Lung (tissue), 12 donors: ENCODE data around the gene KRTAP12-4. TPM values are rescaled to one million over a fixed set of nuclear protein-coding genes. Genes with fewer than 3 reads are reported as not detected.
"Not testable (repeated sequence)": the region's sequence is repeated elsewhere in the genome, so short reads cannot be mapped to it uniquely, and the experiment has no call there.

Experiments used
- ATAC-seq: fragments of 200-7000 bp; cut with Tn5 transposase; one replicate; pipeline ENCODE4 v1.9.1; 2020; ENCODE audit warnings: moderate number of reproducible peaks; ENCODE audit not compliant: insufficient read depth, low FRiP score
- DNase-seq, 3 donors: peaks; one replicate each; pipeline ENCODE4 v3.0.0-alpha.2; 2013 to 2017
- H3K27ac ChIP-seq, 2 donors: one replicate each; pipeline ENCODE4 v1.5.1; 2013; ENCODE audit warnings: mild to moderate bottlenecking in 2 of 2, moderate library complexity in 2 of 2, control low read depth in 1 of 2, inconsistent platforms in 1 of 2, low read depth in 1 of 2, low read length in 1 of 2
- H3K27me3 ChIP-seq, 3 donors: one replicate each; pipeline ENCODE4 v1.5.1; 2013; ENCODE audit warnings: low read length in 2 of 3; ENCODE audit not compliant: control insufficient read depth in 3 of 3, insufficient read depth in 3 of 3
- H3K36me3 ChIP-seq, 4 donors: one replicate each; pipeline ENCODE4 v1.5.1; 2013; ENCODE audit warnings: low read length in 4 of 4, mild to moderate bottlenecking in 1 of 4, moderate library complexity in 1 of 4; ENCODE audit not compliant: control insufficient read depth in 4 of 4, insufficient read depth in 4 of 4
- H3K4me1 ChIP-seq, 5 donors: one replicate each; pipeline ENCODE4 v1.5.1; 2013; ENCODE audit warnings: low read length in 5 of 5, mild to moderate bottlenecking in 2 of 5, moderate library complexity in 1 of 5; ENCODE audit not compliant: control insufficient read depth in 5 of 5, insufficient read depth in 5 of 5
- H3K4me3 ChIP-seq: one replicate; pipeline ENCODE4 v1.5.1; 2013; ENCODE audit warnings: mild to moderate bottlenecking, control low read depth, moderate library complexity
- H3K9ac ChIP-seq, 2 donors: one replicate each; pipeline ENCODE4 v1.5.1; 2013; ENCODE audit warnings: low read length in 2 of 2, control low read depth in 1 of 2; ENCODE audit not compliant: insufficient read depth in 1 of 2
- H3K9me3 ChIP-seq, 4 donors: one replicate each; pipeline ENCODE4 v1.5.1; 2013; ENCODE audit warnings: low read length in 3 of 4, mild to moderate bottlenecking in 1 of 4, moderate library complexity in 1 of 4; ENCODE audit not compliant: control insufficient read depth in 4 of 4, insufficient read depth in 3 of 4
- WGBS, 2 donors: extraction: QIAGEN DNeasy Blood & Tissue Kit; methylation state at CpG; one replicate each; pipeline ENCODE4 v1.1.7; 2013; 5-methylcytosine and 5-hydroxymethylcytosine counted together
- polyA plus RNA-seq, 2 donors: library from polyadenylated mRNA; stranded (reverse); fragments of 200-250 nt; gene quantifications; one replicate each; pipeline ENCODE4 v1.2.1, GENCODE V29; 2013
- total RNA-seq, 2 donors: library from RNA; depleted of rRNA in 1 of 2; stranded (reverse); fragments of >200 nt in 1 of 2; gene quantifications; one replicate each; pipeline ENCODE4 v1.2.1, GENCODE V29; 2014 to 2021
- TF ChIP-seq, protein P1 (sequence below): IDR thresholded peaks from 2 replicates; pipeline ENCODE4 v1.5.1; 2012; ENCODE audit warnings: mild to moderate bottlenecking; ENCODE audit errors: control extremely low read depth, extremely low read depth
- donor health status: control.
- donor health status: control.
- donor health status: Bipolar disorder and iron deficiency.
- donor health status: healthy.
- donor health status: DM: yes; HTN: yes; CAD: no.

Gene KRTAP12-4
- total and polyA plus RNA-seq, 4 donors, result not detected

DNA sequence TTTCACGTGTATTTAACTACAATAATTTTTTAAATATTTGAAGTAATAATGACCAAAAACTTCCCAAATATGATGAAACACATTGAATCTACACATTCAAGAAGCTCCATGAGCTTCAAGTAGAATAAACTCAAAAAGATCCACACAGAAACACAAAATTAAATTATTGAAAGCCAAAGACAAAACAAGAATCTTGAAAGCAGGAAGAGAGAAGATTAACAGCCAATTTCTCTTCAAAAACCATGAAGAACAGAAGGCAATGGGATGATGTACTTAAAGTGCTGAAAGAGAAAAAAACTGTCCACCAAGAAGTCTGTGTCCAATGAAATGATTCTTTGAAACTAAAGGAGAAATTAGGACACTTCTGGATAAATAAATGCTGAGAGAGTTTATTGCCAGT, 22.4 kb downstream of the KRTAP12-4 start:
- 84 to 95% methylated on average over 1 of the region's 1 CpG for WGBS, 2 donors
- H3K4me3 ChIP-seq, result no peak overlapping the region
- no peak overlapping the region for H3K9ac ChIP-seq
- ATAC-seq, result no peak
- peaks cover 0 to 2% (median 0%) of the 10 kb centered on the region in 5 donors for H3K4me1 ChIP-seq
- H3K9me3 ChIP-seq, result peaks cover 0 to 9% (median 6%) of the 10 kb centered on the region in 4 donors
- H3K27me3 ChIP-seq, result peaks cover 0 to 3% (median 0%) of the 10 kb centered on the region in 3 donors
- H3K27ac ChIP-seq, result no peak overlapping the region
- DNase-seq, result no peak
- TF ChIP-seq, protein P1, sequence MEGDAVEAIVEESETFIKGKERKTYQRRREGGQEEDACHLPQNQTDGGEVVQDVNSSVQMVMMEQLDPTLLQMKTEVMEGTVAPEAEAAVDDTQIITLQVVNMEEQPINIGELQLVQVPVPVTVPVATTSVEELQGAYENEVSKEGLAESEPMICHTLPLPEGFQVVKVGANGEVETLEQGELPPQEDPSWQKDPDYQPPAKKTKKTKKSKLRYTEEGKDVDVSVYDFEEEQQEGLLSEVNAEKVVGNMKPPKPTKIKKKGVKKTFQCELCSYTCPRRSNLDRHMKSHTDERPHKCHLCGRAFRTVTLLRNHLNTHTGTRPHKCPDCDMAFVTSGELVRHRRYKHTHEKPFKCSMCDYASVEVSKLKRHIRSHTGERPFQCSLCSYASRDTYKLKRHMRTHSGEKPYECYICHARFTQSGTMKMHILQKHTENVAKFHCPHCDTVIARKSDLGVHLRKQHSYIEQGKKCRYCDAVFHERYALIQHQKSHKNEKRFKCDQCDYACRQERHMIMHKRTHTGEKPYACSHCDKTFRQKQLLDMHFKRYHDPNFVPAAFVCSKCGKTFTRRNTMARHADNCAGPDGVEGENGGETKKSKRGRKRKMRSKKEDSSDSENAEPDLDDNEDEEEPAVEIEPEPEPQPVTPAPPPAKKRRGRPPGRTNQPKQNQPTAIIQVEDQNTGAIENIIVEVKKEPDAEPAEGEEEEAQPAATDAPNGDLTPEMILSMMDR, result no peak
- H3K36me3 ChIP-seq, result no peaks in the 10 kb centered on the region

DNA sequence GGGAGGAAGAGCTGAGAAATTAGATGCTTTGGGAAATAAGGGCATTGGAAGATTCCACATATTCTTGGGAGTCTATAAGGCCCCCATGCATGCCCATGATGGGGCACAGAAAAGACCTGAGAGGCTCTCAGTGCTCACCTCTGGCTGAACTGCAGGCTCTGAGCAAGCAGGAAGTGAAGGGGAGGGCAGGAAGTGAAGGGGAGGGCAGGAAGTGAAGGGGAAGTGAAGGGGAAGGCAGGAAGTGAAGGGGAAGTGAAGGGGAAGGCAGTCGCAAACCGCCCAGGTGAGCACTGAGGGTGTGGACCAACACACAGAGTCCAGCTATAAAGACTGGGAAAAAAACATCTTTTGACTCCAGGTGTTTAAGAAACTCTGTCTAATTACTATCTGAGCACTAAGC, 24.0 kb downstream of the KRTAP12-4 start:
- Histone ChIP-seq H3K4me1 (peaks cover 0 to 2% (median 0%) of the 10 kb centered on the region in 5 donors), H3K9me3 (peaks cover 0 to 9% (median 6%) of the 10 kb centered on the region in 4 donors), H3K36me3 (no peaks in the 10 kb centered on the region), H3K4me3 (no peak overlapping the region), H3K27me3 (peaks cover 0 to 3% (median 0%) of the 10 kb centered on the region in 3 donors), H3K27ac (no peak overlapping the region), H3K9ac (no peak overlapping the region)
- no peak for DNase-seq
- no peak for ATAC-seq
- TF ChIP-seq, protein P1, result no peak
- WGBS, 2 donors, result 39 to 53% methylated on average over 2 of the region's 2 CpGs

DNA sequence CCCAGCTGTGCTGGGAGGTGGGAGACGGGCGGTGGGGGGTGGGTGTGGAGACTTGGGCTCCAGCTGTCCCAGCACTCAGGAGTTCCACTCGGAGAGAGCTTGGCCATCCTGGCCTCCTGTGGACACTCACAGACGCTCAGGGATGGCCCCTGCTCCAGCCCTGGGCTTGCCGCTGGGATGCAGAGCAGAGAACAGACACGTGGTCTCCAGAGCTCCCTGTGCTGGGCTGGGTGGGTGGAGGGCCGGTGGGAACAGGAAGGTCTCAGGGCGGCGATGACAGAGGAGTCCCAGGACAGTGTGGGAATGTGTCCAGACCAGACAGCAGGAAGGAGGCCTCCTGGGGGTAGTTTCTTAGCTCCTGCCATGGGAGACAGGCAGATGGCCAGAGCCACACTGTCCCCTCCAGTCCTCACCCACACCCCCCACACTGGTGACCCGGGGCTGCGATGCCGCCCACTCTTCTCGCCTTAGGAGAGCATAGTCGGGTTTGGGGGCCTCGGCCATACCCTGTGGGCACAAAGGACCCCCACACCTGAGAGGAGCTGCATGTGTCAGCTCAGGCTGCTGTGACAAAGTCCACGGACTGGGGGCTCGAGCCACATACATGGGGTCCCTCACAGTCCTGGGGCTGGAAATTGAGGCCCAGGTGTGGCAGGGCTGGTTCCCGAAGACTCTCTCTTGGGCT, 25.6 kb downstream of the KRTAP12-4 start:
- no peak overlapping the region for H3K27ac ChIP-seq

DNA sequence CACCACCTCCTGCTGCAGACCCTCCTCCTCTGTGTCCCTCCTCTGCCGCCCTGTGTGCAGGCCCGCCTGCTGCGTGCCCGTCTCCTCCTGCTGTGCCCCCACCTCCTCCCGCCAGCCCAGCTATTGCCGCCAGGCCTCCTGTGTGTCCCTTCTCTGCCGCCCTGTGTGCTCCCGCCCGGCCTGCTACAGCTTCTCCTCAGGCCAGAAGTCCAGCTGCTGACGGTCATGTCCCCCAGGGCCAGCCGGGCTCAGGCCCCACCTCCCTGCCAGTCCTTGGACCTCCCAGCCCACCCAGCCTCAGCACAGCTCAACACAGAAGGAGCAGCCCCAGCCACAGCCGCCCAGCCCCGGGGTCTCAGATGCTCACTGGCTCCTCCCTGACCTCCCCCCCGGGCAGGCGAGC, 26.6 kb downstream of the KRTAP12-4 start:
- WGBS, 2 donors, result 55 to 67% methylated on average over 11 to 15 of the region's 15 CpGs
- peaks cover 0 to 14% (median 11%) of the 10 kb centered on the region in 4 donors for H3K9me3 ChIP-seq
- DNase-seq, result peak in 2 of 3 donors; percentile 29 to 40
- not testable (repeated sequence) for H3K27me3 ChIP-seq, ATAC-seq, H3K4me3 ChIP-seq, H3K36me3 ChIP-seq, H3K27ac ChIP-seq, H3K4me1 ChIP-seq, H3K9ac ChIP-seq

More for the DNA sequence above, 25.6 kb downstream of the KRTAP12-4 start:
- peaks cover 0 to 11% (median 10%) of the 10 kb centered on the region in 4 donors for H3K9me3 ChIP-seq
- no peak overlapping the region for H3K4me3 ChIP-seq
- no peaks in the 10 kb centered on the region for H3K36me3 ChIP-seq
- peaks cover 0 to 2% (median 0%) of the 10 kb centered on the region in 5 donors for H3K4me1 ChIP-seq
- whole genome bisulfite sequencing, 2 donors, result 73 to 81% methylated on average over 18 of the region's 18 CpGs
- H3K9ac ChIP-seq, result no peak overlapping the region
- ATAC-seq (no peak), DNase-seq (peak in 1 of 3 donors; percentile 44)
- TF ChIP-seq, protein P1, result no peak
- H3K27me3 ChIP-seq, result no peaks in the 10 kb centered on the region

DNA sequence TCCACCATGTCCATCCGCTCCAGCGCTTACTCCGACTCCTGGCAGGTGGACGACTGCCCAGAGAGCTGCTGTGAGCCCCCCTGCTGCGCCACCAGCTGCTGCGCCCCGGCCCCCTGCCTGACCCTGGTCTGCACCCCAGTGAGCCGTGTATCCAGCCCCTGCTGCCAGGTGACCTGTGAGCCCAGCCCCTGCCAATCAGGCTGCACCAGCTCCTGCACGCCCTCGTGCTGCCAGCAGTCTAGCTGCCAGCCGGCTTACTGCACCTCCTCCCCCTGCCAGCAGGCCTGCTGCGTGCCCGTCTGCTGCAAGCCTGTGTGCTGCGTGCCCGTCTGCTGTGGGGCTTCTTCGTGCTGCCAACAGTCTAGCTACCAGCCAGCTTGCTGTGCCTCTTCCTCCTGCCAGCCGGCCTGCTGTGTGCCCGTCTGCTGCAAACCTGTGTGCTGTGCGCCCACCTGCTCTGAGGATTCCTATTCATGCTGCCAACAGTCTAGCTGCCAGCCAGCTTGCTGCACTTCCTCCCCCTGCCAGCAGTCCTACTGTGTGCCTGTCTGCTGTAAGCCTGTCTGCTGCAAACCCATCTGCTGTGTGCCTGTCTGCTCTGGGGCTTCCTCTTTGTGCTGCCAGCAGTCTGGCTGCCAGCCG, 27.2 kb downstream of the KRTAP12-4 start:
- not testable (repeated sequence) for DNase-seq, H3K4me1 ChIP-seq, H3K27me3 ChIP-seq, ATAC-seq, H3K36me3 ChIP-seq, H3K9ac ChIP-seq, H3K4me3 ChIP-seq, H3K27ac ChIP-seq
- H3K9me3 ChIP-seq, result peaks cover 0 to 14% (median 13%) of the 10 kb centered on the region in 4 donors
- WGBS, 2 donors, result 83 to 85% methylated on average over 15 to 20 of the region's 20 CpGs
